Gastrocnemius medialis (tissue), 4 donors: ENCODE results near the gene NES. TPM values are rescaled to one million over a fixed set of nuclear protein-coding genes. Genes with fewer than 3 reads are reported as not detected.

Experiments
- ATAC-seq, 2 donors: fragments of 150-250 bp; one replicate each; pipeline ENCODE4 v1.9.1; 2016
- DNase-seq, 2 donors: peaks; one replicate each; pipeline ENCODE4 v3.0.0-alpha.2; 2019
- H3K27ac ChIP-seq, 4 donors: fragments of 200-600 bp; sonication (generic); 1 replicate in 1 of 4; 2 replicates in 3 of 4; pipeline ENCODE4 v1.5.1; 2016 to 2018; ENCODE audit warnings: mild to moderate bottlenecking in 2 of 4, moderate library complexity in 1 of 4
- H3K27me3 ChIP-seq, 3 donors: fragments of 200-600 bp; sonication (generic) in 2 of 3; 1 replicate in 1 of 3; 2 replicates in 2 of 3; pipeline versions ENCODE4 v1.5.1 to v1.6.0; 2016 to 2019; ENCODE audit warnings: mild to moderate bottlenecking in 1 of 3, moderate library complexity in 1 of 3
- H3K36me3 ChIP-seq, 2 donors: fragments of 200-600 bp; sonication (generic) in 1 of 2; one replicate each; pipeline ENCODE4 v1.5.1; 2017 to 2018
- H3K4me1 ChIP-seq, 2 donors: fragments of 200-600 bp; sonication (generic) in 1 of 2; one replicate each; pipeline ENCODE4 v1.5.1; 2016 to 2017; ENCODE audit warnings: mild to moderate bottlenecking in 2 of 2
- H3K4me3 ChIP-seq, 4 donors: fragments of 200-600 bp; sonication (generic) in 3 of 4; 1 replicate in 1 of 4; 2 replicates in 3 of 4; pipeline ENCODE4 v1.5.1; 2016 to 2019; ENCODE audit warnings: mild to moderate bottlenecking in 2 of 4
- H3K9me3 ChIP-seq, 3 donors: fragments of 200-600 bp; sonication (generic) in 2 of 3; 1 replicate in 1 of 3; 2 replicates in 2 of 3; pipeline ENCODE4 v1.5.1; 2016 to 2019
- CTCF ChIP-seq, 5 experiments: fragments of 450-650 bp in 3 of 5; fragments of 200-600 bp in 2 of 5; sonication (generic) in 2 of 5; IDR thresholded peaks in 4 of 5; conservative IDR thresholded peaks in 1 of 5; 1 replicate in 4 of 5; 2 replicates in 1 of 5; pipeline ENCODE4 v1.5.1; 2016 to 2019; ENCODE audit warnings: antibody characterized with exemption in 5 of 5, mild to moderate bottlenecking in 3 of 5, moderate library complexity in 3 of 5
- POLR2A ChIP-seq, 2 donors: fragments of 450-650 bp; IDR thresholded peaks; one replicate each; pipeline ENCODE4 v1.6.1; 2017; ENCODE audit warnings: antibody characterized with exemption in 2 of 2, mild to moderate bottlenecking in 2 of 2, moderate library complexity in 2 of 2
- in situ Hi-C, 4 donors: fragments of 200-750 bp; cut with MboI; loops; one replicate each; pipeline versions ENCODE4 v1.15.0 to v1.8.0; 2017; ENCODE audit warnings: low sequenced_read_pairs in 4 of 4
- intact Hi-C: fragments of 100-400 bp; cut with DNase I; formaldehyde crosslinking; loops from one replicate; pipeline ENCODE4 v1.15.1; 2023; ENCODE audit warnings: low total_unique reads
- total RNA-seq, 4 donors: library from RNA; depleted of rRNA; stranded (reverse); fragments of >200 nt; gene quantifications; one replicate each; pipeline versions ENCODE4 v1.1.0 to v1.2.3, GENCODE V29; 2016

The NES gene
- total RNA-seq, 4 donors from 2014 or later = 13.7 to 60.9 (median 26.4) TPM

GRCh38 chr1:156682166-156682890 is 5.1 kb upstream of the NES start:
- no peaks in the 10 kb centered on the region for H3K27me3 ChIP-seq
- no peak overlapping the region for H3K4me3 ChIP-seq
- intact Hi-C loops (no loop called here), in situ Hi-C loops (loop anchor here in 2 of 4 donors (25.0 kb wide), 2 partner anchors 180 to 205 kb away; partner anchors contain the start of genes INSRR (in 1 of the 2), NTRK1 (in 1 of the 2) and PEAR1 (in 1 of the 2))
- peaks cover 4 to 6% of the 10 kb centered on the region in 2 donors for H3K4me1 ChIP-seq
- no peaks in the 10 kb centered on the region for H3K36me3 ChIP-seq
- ATAC-seq (no peak), DNase-seq (no peak)
- no peak for TF ChIP-seq POLR2A (IDR thresholded peaks at IDR 0.05)
- TF ChIP-seq CTCF (IDR thresholded peaks at IDR 0.05 in 4 of 5, conservative IDR thresholded peaks at IDR 0.05 in 1 of 5) = no peak
- no peak overlapping the region for H3K27ac ChIP-seq
- no peaks in the 10 kb centered on the region for H3K9me3 ChIP-seq

- in situ Hi-C loops (loop anchor here in 2 of 4 donors (25.0 kb wide), 2 partner anchors 181 to 206 kb away; partner anchors contain the start of genes INSRR (in 1 of the 2), NTRK1 (in 1 of the 2) and PEAR1 (in 1 of the 2)), intact Hi-C loops (no loop called here)
- Histone ChIP-seq H3K9me3 (no peaks in the 10 kb centered on the region), H3K4me3 (no peak overlapping the region), H3K27me3 (no peaks in the 10 kb centered on the region), H3K27ac (no peak overlapping the region), H3K36me3 (no peaks in the 10 kb centered on the region), H3K4me1 (peaks cover 10 to 13% of the 10 kb centered on the region in 2 donors)
- TF ChIP-seq POLR2A (IDR thresholded peaks at IDR 0.05) (no peak), CTCF (IDR thresholded peaks at IDR 0.05 in 4 of 5, conservative IDR thresholded peaks at IDR 0.05 in 1 of 5) (no peak)
- ATAC-seq (no peak), DNase-seq (no peak)
These were observed 4.2 kb upstream of the NES start for GRCh38 chr1:156681196-156681960.

- H3K27ac ChIP-seq = no peak overlapping the region
- in situ Hi-C loops (loop anchor here in 2 of 4 donors (25.0 kb wide), 2 partner anchors 182 to 207 kb away; partner anchors contain the start of genes INSRR (in 1 of the 2), NTRK1 (in 1 of the 2) and PEAR1 (in 1 of the 2)), intact Hi-C loops (no loop called here)
- no peak overlapping the region for H3K4me3 ChIP-seq
- ATAC-seq (no peak), DNase-seq (no peak)
- no peaks in the 10 kb centered on the region for H3K36me3 ChIP-seq
- no peaks in the 10 kb centered on the region for H3K9me3 ChIP-seq
- H3K27me3 ChIP-seq = no peaks in the 10 kb centered on the region
- peaks cover 15 to 25% of the 10 kb centered on the region in 2 donors for H3K4me1 ChIP-seq
- TF ChIP-seq POLR2A (IDR thresholded peaks at IDR 0.05) = no peak
- TF ChIP-seq CTCF (IDR thresholded peaks at IDR 0.05 in 4 of 5, conservative IDR thresholded peaks at IDR 0.05 in 1 of 5) = no peak
These were observed 2.8 kb upstream of the NES start for GRCh38 chr1:156680056-156680455.

GRCh38 chr1:156677616-156678596 is 699 bp upstream of the NES start:
- H3K4me3 ChIP-seq = peak overlapping the region; percentile 54 to 64 (median 64)
- TF ChIP-seq CTCF (IDR thresholded peaks at IDR 0.05 in 4 of 5, conservative IDR thresholded peaks at IDR 0.05 in 1 of 5) (peak; percentile 92 to 99 (median 93)), POLR2A (IDR thresholded peaks at IDR 0.05) (no peak)
- H3K4me1 ChIP-seq = peaks cover 25 to 45% of the 10 kb centered on the region in 2 donors
- H3K9me3 ChIP-seq = no peaks in the 10 kb centered on the region
- ATAC-seq (peak; percentile 72 to 79), DNase-seq (peak; percentile 47 to 68)
- in situ Hi-C loops (loop anchor here in 2 of 4 donors (25.0 kb wide), 2 partner anchors 184 to 209 kb away; partner anchors contain the start of genes INSRR (in 1 of the 2), NTRK1 (in 1 of the 2) and PEAR1 (in 1 of the 2)), intact Hi-C loops (loop anchor here (1.0 to 5.0 kb wide), 2 partner anchors 18 to 221 kb away; no protein-coding TSS in a partner anchor)
- no peaks in the 10 kb centered on the region for H3K27me3 ChIP-seq
- H3K36me3 ChIP-seq = no peaks in the 10 kb centered on the region
- H3K27ac ChIP-seq = peak overlapping the region; percentile 73 to 79 (median 77)
